Ishikawa (cell line): ENCODE measurements around the gene PRKAB1.

ENCODE experiments used
- CEBPB ChIP-seq: IDR thresholded peaks from 2 replicates; pipeline ENCODE4 v1.6.1; 2012
- CREB1 ChIP-seq: IDR thresholded peaks from 2 replicates; pipeline ENCODE4 v1.6.1; 2012; ENCODE audit warnings: low read depth
- EGR1 ChIP-seq: IDR thresholded peaks from 2 replicates; pipeline ENCODE4 v1.6.1; 2012
- EP300 ChIP-seq: IDR thresholded peaks from 2 replicates; pipeline ENCODE4 v1.6.1; 2012; ENCODE audit warnings: borderline replicate concordance
- FOXM1 ChIP-seq: IDR thresholded peaks from 2 replicates; pipeline ENCODE4 v1.6.1; 2012; ENCODE audit warnings: low read depth, borderline replicate concordance
- MAX ChIP-seq: IDR thresholded peaks from 2 replicates; pipeline ENCODE4 v1.6.1; 2012
- NFIC ChIP-seq: IDR thresholded peaks from 2 replicates; pipeline ENCODE4 v1.6.1; 2012
- RAD21 ChIP-seq: IDR thresholded peaks from 2 replicates; pipeline ENCODE4 v1.6.1; 2012; ENCODE audit warnings: low read depth
- REST ChIP-seq: IDR thresholded peaks from 2 replicates; pipeline ENCODE4 v1.6.1; 2012; ENCODE audit warnings: low read depth, mild to moderate bottlenecking
- TAF1 ChIP-seq: IDR thresholded peaks from 2 replicates; pipeline ENCODE4 v1.6.1; 2012; ENCODE audit warnings: low read depth, mild to moderate bottlenecking
- TCF12 ChIP-seq: IDR thresholded peaks from 2 replicates; pipeline ENCODE4 v1.6.1; 2012; ENCODE audit warnings: low read depth
- TEAD4 ChIP-seq: IDR thresholded peaks from 2 replicates; pipeline ENCODE4 v1.6.1; 2012
- USF1 ChIP-seq: IDR thresholded peaks from 2 replicates; pipeline ENCODE4 v1.6.1; 2012
- YY1 ChIP-seq: IDR thresholded peaks from 2 replicates; pipeline ENCODE4 v1.6.1; 2012; ENCODE audit warnings: low read depth
- ZBTB7A ChIP-seq: IDR thresholded peaks from 2 replicates; pipeline ENCODE4 v1.6.1; 2012; ENCODE audit warnings: low read depth

PRKAB1 gene

GRCh38 chr12:119631930-119632678 is 35.8 kb upstream of the PRKAB1 start:
- TF ChIP-seq USF1 = no peak
- TF ChIP-seq TEAD4 = no peak
- TF ChIP-seq YY1 = no peak
- no peak for TF ChIP-seq NFIC
- TF ChIP-seq TAF1 = no peak
- TF ChIP-seq CREB1 = no peak
- TF ChIP-seq EGR1 = no peak

GRCh38 chr12:119634743-119635142 is 33.2 kb upstream of the PRKAB1 start:
- TF ChIP-seq RAD21 (no peak), REST (no peak)

- TF ChIP-seq TCF12 (no peak), REST (no peak), MAX (no peak), CEBPB (no peak), EGR1 (no peak), EP300 (no peak), NFIC (no peak), RAD21 (no peak), ZBTB7A (no peak)
These were observed 24.9 kb upstream of the PRKAB1 start for GRCh38 chr12:119642986-119643385.

- TF ChIP-seq TEAD4 (no peak), NFIC (no peak), FOXM1 (no peak), REST (no peak), TCF12 (no peak), ZBTB7A (no peak), USF1 (no peak), TAF1 (no peak), EP300 (no peak), RAD21 (no peak)
These were observed 23.0 kb upstream of the PRKAB1 start for GRCh38 chr12:119644930-119645329.

- TF ChIP-seq FOXM1 (no peak), MAX (no peak)
These were observed 22.3 kb upstream of the PRKAB1 start for GRCh38 chr12:119645535-119646059.
